Measurements from ENCODE around the gene OSBPL6. TPM values are rescaled to one million over a fixed set of nuclear protein-coding genes. Genes with fewer than 3 reads are reported as not detected.

Gene OSBPL6
- total RNA-seq, 1 experiment from 2014 or later = 2.1 TPM

GRCh38 chr2:178283341-178283918, 89.1 kb downstream of the OSBPL6 start:
- BruUV-seq (replicated peaks) = no TSS peak
- in situ Hi-C loops (cut with HindIII; ENCODE audit: low pct_unique_long_range_greater_than_20kb, low sequenced_read_pairs) = no loop called here
- no peak for DNase-seq (ENCODE audit: low read depth, low spot score)
- no peak for TF ChIP-seq CTCF (IDR thresholded peaks at IDR 0.05)
- TF ChIP-seq REST (IDR thresholded peaks at IDR 0.05; ENCODE audit: insufficient read depth in 1 of 2, low read depth in 2 of 2, low read length in 1 of 2) = no peak
- TF ChIP-seq POLR2AphosphoS5 (IDR thresholded peaks at IDR 0.05; ENCODE audit: low read depth, low read length) = no peak
- no peak for TF ChIP-seq SIN3A (IDR thresholded peaks at IDR 0.05; ENCODE audit: borderline replicate concordance, insufficient read depth, low read depth, low read length)
- no peak for TF ChIP-seq TCF7L2 (IDR thresholded peaks at IDR 0.05; ENCODE audit: low read depth, low read length)
- Histone ChIP-seq H3K4me1 (ENCODE audit: control insufficient read depth, insufficient read depth, low read length) (no peaks in the 10 kb centered on the region), H3K36me3 (ENCODE audit: control insufficient read depth, insufficient read depth, low read length) (no peaks in the 10 kb centered on the region), H3K4me3 (ENCODE audit: low read depth in 2 of 2, low read length in 2 of 2) (no peak overlapping the region), H3K27ac (ENCODE audit: low read length) (no peak overlapping the region), H3K27me3 (ENCODE audit: control insufficient read depth, insufficient read depth, low read length) (no peaks in the 10 kb centered on the region; the same call in 1 of the 2 replicates), H3K9me3 (ENCODE audit: control insufficient read depth, insufficient read depth, low read depth, low read length) (no peaks in the 10 kb centered on the region)
- CTCF ChIA-PET = no interaction called here
- no peak for ATAC-seq
- POLR2A ChIA-PET = no interaction called here
- intact Hi-C loops (cut with micrococcal nuclease; ENCODE audit: unreplicated experiment) = no loop called here

- no peak overlapping the region for H3K27ac ChIP-seq (ENCODE audit: low read length)
- POLR2A ChIA-PET = no interaction called here
- DNase-seq (ENCODE audit: low read depth, low spot score) (no peak), ATAC-seq (no peak)
- BruUV-seq (replicated peaks) = no TSS peak
- no peaks in the 10 kb centered on the region for H3K4me1 ChIP-seq (ENCODE audit: control insufficient read depth, insufficient read depth, low read length)
- H3K4me3 ChIP-seq (ENCODE audit: low read depth in 2 of 2, low read length in 2 of 2) = no peak overlapping the region
- CTCF ChIA-PET = no interaction called here
- TF ChIP-seq TCF7L2 (IDR thresholded peaks at IDR 0.05; ENCODE audit: low read depth, low read length) (no peak), SIN3A (IDR thresholded peaks at IDR 0.05; ENCODE audit: borderline replicate concordance, insufficient read depth, low read depth, low read length) (no peak), CTCF (IDR thresholded peaks at IDR 0.05) (no peak), REST (IDR thresholded peaks at IDR 0.05; ENCODE audit: insufficient read depth in 1 of 2, low read depth in 2 of 2, low read length in 1 of 2) (no peak), POLR2AphosphoS5 (IDR thresholded peaks at IDR 0.05; ENCODE audit: low read depth, low read length) (no peak)
- intact Hi-C loops (cut with micrococcal nuclease; ENCODE audit: unreplicated experiment) (no loop called here), in situ Hi-C loops (cut with HindIII; ENCODE audit: low pct_unique_long_range_greater_than_20kb, low sequenced_read_pairs) (no loop called here)
- H3K36me3 ChIP-seq (ENCODE audit: control insufficient read depth, insufficient read depth, low read length) = no peaks in the 10 kb centered on the region
- no peaks in the 10 kb centered on the region for H3K9me3 ChIP-seq (ENCODE audit: control insufficient read depth, insufficient read depth, low read depth, low read length)
- H3K27me3 ChIP-seq (ENCODE audit: control insufficient read depth, insufficient read depth, low read length) = no peaks in the 10 kb centered on the region
These were observed 90.4 kb downstream of the OSBPL6 start for GRCh38 chr2:178284613-178285286.

Data from Panc1 (cell line).